GM18526 (cell line): ENCODE data around the gene BABAM2.

Experiments
- POLR2A ChIP-seq: IDR thresholded peaks from 3 replicates; pipeline ENCODE4 v1.6.1; 2011; ENCODE audit not compliant: insufficient read length; ENCODE audit errors: extremely low read depth

BABAM2 gene

DNA sequence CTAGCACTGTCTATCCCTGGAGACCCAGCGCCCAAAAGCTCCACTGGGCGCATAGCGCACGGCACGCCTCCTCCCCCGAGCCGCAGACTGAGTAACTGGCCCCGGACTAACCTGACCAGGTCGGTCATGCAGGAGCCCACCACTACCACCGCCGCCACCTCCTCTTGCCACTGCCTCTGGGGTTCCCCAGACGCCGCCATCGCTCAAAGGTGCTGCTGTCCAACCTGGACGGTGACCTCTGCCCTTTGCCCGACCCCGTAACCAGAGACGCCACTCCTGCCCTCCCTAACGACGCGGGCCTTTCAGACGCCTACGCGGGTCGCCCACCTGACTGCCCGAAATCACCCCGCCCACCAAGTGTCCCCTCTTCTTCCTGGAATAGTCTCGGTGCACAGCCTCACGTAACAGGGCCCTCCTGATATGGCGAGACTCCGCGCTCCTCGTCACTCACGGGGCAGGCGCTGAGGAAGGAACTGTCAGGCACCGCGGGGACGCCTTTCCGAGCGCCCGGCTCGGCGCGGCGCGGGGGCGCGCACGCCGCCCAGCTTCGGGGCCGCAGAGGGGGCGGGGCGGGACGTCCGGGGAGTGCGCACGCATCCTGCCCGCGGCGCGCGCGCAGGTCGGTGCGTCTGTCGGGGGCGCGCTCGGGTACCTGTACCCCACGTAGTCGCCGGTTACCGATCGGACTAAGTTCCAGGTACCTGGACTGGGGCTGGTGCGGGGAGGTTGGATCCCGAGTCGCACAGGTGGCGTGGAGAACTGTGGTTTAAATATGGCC lies at the start of gene BABAM2, which contains the start of gene RBKS:
BABAM2 (plus strand) TSS at position 584 of the 778 bp plus-strand sequence. CDS start 3,828 bp downstream, outside the sequence.
RBKS (minus strand) TSS at position 242 of the 778 bp plus-strand sequence; CDS start at position 200, 42 bp downstream.
- TF ChIP-seq POLR2A: peak; percentile 83

DNA sequence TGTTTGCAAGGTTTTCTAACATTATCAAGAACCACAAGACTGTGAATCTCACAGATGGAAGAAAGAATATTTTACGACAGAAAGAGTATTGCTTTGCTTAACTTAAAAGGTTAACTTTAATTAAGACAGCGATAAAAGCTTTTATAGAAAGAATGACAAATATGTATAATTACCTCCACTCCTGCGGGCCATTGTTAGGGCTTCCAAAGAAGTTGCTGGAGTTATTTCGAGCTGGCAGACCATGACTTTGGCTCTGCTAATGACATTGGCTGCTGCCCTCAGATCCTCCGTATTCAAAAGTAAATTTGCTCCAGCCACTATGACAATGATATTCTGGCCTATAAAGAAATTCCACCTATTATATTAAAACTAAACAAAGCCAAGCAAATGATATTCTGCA lies 47.6 kb upstream of the BABAM2 start:
- TF ChIP-seq POLR2A: no peak

DNA sequence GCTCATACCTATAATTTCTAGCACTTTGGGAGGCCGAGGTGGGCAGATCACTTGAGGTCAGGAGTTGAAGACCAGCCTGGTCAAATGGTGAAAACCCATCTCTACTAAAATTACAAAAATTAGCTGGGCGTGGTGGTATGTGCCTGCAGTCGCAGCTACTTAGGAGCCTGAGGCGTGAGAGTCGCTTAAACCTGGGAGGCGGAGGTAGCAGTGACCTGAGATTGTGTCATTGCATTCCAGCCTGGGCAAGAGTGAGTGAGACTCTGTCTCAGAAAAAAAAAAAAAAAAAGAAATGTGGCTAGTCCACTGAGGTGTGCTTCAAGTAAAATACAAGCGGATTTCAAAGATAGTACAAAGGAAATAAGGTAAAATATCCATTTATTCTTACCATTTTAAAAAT lies 46.5 kb upstream of the BABAM2 start:
- TF ChIP-seq POLR2A: no peak

DNA sequence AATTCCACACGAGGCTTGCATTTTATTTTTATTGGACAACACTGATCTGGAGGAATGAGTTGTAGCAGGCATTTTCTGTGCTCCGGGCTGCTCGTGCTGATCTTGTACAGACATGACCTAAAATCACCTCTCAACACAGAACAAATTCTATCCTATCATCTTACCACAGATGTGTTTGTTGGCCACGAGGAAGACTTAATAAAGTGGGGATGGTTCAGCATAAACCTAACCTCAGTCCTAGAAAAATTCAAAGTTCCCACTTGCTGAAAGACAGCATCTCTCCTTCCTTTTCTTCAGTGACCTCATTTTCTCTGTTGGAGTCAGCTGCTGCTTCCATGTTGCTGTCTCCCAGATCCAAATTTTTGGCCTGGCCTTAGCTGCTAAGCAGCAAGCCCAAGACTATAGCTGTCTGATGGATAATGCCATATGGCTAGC lies 45.7 kb upstream of the BABAM2 start:
- no peak for TF ChIP-seq POLR2A

DNA sequence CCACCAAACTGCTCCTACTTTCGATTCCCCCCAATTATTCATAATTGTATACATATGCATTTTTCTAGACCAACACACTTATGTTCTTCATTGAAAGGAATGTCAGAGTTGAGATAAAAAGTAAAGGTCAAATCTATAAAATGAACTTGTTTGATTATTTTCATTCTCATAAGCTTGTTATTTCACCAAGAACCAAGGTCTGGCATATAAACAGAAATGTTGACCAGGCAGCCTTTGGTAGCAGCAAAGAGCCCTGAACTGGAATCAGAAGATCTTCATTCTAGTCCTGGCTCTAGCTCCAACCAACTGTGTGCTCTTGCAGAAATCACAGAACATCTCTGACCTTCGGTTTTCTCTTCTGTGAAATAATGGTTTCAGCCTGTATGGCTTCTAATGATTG lies 43.2 kb upstream of the BABAM2 start:
- no peak for TF ChIP-seq POLR2A

DNA sequence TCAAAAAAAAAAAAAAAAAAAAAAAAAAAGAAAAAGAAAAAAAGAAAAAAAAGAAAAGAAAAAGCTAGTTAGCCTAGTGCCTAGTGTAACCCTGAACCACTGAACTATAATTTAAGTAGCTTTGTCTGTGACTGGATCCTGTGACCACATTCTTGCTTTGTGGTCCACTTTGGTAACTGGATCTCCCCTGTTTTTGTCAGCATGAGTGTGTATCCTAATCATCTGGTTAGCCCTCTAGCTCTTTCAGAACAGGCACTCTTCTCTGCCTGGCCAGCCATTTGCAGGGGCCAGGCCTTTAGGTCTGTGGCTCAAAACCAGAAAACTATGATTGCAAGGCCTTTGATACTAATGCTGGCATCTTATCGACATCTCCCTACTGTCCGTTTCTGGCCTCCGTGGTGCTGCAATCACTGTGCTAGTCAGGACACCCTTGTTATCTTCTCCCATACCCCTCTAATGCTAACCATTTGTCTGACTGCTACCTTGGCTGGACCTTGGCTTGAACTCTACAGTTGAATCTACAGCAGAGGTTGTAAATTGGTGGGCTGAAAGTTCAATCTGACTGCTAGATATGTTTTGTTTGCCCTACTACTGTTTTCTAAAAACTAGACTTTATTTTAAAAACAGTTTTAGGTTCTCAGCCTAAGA lies 40.8 kb upstream of the BABAM2 start:
- no peak for TF ChIP-seq POLR2A

DNA sequence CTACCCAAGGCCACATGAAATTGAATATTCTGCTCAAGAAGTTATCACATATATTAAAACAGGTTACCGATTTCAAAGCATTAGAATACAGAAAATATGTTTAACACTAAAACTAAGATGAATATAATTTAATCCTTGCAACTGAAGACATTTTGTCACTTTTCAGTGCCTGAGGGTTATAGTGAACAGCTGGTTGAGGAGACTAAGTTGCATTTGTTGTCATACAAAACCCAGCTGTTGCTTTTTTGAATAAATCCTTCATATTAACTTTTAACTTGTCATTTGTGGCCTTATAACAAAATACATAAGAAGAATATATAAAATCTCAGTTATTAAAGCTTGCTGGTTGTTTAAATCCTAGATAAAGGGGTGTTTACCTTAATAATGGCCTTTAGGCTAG lies 37.8 kb upstream of the BABAM2 start:
- no peak for TF ChIP-seq POLR2A

DNA sequence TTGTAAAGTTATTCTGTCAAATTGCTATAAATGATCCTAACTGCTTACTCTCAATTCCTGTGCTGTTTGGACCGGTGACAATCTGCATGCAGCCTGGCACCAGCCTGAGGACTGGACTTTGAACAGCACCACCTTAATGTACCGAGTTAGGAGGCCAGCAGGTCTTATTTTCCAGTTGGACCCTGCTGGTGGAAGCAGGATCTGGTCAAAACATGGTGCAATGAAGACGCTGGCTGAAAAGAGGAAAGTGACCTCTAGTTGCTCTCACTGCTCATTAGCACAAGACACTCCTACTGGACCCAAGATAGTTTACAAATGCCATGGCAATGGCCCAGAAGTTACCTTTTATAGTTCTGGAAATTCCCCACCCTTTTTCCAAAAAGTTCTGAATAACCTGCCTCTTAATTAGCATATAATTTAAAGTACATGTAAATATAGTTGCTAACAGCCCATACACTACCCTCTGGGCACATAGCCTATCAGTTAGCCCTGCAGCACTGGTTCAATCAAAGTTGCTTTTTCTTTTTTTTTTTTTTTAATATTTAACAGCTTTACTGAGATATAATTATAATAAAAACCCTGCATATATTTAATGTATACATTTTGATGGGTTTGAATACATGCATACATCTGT lies 36.2 kb upstream of the BABAM2 start:
- TF ChIP-seq POLR2A: no peak

DNA sequence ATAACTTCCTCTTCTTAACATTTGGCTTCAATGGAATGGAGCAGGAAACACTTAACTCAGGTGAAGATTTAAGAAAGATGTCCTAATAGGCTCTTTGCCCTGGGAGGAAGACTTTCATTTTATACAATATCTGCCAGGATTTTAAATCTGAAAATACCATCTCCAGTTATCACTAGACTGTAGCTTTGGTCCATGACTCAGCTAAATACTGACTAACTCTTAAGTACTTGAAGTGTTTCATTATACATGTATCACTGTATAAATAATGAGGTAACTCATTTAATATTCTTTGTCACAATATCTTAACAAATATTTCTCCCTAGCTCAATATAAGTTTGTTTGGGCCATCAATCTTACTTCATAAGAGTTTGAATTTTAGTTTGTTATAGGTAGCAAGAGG lies 35.1 kb upstream of the BABAM2 start:
- no peak for TF ChIP-seq POLR2A

DNA sequence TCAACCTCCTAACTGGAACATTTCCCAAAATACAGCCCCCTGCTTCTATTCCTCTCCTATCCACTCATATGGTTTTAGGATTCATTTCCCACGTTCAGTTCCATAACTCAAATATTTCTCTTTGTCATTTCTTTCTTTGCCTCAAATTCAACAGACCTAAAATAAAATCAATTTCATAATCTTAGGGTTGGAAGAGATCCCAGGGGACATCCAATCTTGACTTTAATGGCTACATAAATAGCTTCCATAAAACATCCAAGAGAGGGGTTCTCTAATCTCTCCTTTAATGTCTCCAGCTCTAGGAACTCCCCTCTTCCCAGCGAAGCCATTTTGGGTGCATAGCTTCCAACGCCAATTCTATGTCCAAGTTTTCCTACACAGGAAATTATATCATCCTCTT lies 34.1 kb upstream of the BABAM2 start:
- TF ChIP-seq POLR2A: no peak

DNA sequence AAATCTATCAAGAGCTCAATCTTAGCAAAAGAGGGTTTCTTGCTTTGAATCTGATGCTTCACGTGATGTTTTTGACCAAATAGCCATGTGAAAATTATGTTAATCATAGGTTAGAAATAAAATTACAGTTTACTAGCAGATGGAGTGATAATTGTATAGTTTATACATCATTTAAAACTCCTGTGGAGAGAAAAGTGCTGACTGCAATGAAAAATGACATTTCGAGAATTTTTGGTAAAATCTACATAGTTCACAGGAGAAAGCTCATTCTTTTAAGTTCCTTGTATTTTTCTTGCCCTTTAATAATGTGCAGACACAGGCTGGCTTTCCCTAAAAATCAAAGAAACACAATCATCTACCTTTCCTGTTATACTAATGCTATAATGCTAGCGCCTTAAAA lies 33.6 kb upstream of the BABAM2 start:
- no peak for TF ChIP-seq POLR2A

DNA sequence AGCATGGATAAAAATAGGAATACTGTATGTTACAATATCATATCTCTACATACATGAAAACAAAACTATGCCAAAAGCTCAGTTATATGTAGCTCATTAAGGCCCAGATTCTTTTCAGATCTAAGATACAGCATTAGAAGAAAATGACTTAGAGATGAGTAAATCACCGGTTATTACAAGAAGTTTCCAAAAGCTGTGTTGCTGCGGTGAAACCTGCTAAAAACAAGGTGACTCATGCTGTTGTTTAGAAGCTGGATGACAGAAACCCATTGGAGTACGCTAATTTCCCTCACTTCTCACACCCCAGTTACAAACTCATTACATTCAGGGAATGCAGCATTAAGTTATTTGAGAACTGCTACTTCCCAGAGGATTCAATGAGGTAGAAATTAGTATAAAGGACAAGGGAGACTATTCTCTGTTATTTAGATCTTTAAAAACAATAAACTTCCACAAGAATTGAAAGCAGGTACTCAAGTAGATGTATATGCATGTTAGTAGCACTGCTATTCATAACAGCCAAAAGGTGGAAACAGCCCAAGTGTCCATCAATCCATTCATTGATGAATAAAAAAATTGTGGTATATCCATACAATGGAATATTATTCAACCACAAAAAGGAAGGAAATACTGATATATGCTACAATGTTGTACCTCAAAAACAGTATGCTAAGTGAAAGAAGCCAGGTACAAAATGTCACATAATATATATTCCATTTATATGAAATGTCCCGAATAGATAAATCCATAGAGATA lies 32.9 kb upstream of the BABAM2 start:
- TF ChIP-seq POLR2A: no peak

DNA sequence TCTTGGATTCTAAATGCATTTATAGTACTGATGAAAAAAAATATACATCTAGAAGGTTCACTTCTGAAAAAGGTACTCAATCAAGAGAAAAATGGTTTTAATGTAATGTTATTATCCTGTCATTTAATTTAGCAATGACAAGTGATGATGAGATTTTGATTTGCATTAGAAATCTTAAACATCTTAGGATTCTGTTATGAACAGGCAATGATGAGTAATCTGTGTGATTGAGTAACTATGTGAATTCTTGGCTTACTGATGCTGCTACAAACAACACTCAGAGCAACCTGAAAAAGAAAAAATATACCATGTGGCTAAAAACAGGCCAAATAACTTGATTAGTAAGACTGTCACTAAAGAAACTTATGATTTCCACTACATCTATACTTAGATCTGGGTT lies 30.4 kb upstream of the BABAM2 start:
- TF ChIP-seq POLR2A: no peak

DNA sequence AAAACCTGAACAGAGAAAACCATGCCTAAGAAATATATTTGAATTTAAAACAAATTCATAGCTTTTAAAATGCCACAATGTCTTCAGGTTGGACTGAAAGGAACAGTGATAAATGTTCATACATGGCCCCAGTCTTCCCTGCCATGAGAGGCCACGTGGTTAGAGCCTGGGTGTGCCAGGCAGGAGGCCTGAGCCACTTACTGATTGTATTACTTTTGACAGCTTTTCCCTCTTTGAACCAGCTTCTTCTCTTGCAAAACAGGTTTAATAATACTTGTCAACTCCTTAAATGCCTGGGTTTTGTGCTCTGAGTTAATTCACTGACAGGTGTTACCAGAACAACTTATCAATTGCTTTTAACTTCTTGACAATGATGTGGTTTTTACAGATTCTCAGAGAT lies 27.4 kb upstream of the BABAM2 start:
- TF ChIP-seq POLR2A: no peak

DNA sequence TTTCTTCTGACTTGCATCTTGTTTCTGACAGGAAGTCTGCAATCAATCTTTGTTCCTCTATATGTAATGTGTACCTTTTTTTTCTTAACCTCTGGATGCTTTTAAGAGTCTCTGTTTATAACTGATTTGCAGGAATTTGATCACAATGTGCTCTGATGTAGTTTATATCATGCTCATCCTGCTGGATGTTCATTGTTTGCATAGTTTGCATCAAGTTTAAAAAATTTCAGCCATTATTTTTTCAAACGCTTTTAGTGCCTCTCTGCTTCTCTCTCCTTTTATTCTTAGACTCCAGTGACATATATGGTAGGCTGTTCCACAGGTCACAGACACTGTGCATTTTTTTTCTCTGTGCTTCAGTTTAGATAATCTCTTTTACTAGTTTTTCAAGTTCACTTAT lies 24.3 kb upstream of the BABAM2 start:
- TF ChIP-seq POLR2A: no peak
